ENCODE results near the gene ZBTB4.

ZBTB4 gene

DNA sequence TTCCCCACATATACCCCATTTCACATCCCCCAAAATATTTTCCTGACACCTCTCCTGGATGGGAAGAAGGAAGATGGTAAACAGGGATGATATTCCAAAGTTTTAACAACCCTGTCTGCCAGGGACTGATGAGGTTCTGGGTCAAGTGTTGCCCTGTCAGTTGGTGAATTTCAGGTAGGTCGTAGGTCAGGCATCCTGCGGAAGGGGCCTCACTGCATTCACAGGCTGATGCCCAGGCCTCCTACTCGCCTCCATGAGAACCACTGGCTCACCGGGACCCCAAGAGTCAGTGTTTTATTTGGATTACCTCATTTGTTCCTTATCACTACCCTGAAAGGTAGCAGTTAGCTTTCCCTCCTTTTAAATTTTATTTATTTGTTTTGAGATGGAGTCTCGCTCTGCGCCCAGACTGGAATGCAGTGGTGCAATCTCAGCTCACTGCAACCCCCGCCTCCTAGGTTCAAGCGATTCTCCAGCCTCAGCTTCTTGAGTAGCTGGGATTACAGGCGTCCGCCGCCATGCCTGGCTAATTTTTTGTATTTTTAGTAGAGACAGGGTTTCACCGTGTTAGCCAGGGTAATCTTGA, 10.5 kb downstream of the ZBTB4 start:
- DNase-seq (ENCODE audit: low read depth in 2 of 2) = no peak

- DNase-seq (ENCODE audit: low read depth in 2 of 2) = no peak
These were observed 11.1 kb downstream of the ZBTB4 start for GRCh38 chr17:7468290-7468689.

DNA sequence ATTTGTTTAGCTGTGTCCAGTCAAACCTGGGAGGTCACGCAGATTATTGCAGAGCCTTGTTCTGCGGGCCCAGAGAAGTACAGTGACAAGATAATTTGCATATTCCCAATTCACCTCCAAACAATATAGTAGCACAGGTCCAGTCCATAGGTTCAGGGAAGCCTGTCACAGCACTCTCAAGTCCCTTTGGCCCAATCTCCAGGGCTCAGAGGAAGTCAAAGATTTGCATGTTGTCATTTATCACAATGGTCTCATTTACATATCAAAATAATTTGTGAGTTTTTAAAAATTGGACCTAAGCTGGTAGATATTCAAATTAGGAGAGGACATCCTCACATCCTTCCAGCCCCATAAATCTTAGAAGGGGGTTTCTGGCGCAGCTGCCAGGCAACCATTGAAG, 11.9 kb downstream of the ZBTB4 start:
- no peak for DNase-seq (ENCODE audit: low read depth in 2 of 2)

DNA sequence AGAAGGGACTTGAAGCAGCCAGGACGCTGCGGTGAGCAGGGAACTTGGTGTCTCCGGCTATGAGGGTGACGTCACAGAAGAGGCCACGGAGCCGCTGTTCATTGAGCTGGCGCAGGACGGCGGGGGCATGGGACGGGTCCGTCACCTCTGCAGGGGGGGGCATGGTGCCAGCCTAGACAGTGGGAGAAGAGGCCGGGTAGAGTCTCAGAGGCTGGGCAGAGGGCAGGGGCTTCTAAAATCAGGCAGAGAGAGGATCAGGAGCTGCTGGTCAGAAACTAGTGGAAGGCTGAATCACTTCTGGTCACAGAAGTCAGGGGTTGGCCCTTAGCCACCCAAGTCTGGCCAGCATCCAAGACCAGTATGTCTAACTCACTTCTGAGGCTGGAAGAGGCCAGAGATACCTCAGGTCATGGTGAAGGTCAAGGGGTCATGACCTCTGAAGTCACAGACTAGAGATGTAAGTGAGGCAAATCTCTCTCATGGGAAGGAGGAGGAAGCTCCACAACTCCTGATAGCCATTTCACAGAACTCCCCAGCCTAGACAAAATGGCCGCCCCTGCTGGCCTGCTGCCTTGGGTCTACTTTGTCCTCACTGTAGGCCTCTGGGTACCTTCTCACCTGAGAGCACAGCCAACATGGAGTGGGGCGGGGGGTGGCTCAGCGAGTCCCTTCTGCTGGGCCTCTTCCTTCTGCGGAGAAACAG, 12.6 kb downstream of the ZBTB4 start:
- no peak for DNase-seq (ENCODE audit: low read depth in 2 of 2)

DNA sequence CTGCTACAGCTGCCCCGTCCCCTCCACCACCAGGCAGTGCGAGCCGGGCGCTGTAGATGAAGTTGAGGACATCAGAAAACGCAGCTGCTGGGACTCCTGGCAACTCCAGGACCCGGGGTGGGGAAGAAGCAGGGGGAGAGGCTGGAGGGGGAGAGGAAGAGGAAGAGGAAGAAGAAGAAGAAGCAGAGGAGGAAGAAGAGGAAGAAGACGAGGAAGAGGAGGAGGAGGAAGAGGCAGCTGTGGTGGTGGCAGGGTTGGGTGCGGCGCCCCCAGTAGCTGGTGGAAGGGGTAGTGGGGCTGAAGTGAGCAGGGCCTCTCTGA, 13.2 kb downstream of the ZBTB4 start:
- DNase-seq (ENCODE audit: low read depth in 2 of 2) = no peak

GRCh38 chr17:7465597-7466275, 13.7 kb downstream of the ZBTB4 start:
- DNase-seq (ENCODE audit: low read depth in 2 of 2) = no peak

DNA sequence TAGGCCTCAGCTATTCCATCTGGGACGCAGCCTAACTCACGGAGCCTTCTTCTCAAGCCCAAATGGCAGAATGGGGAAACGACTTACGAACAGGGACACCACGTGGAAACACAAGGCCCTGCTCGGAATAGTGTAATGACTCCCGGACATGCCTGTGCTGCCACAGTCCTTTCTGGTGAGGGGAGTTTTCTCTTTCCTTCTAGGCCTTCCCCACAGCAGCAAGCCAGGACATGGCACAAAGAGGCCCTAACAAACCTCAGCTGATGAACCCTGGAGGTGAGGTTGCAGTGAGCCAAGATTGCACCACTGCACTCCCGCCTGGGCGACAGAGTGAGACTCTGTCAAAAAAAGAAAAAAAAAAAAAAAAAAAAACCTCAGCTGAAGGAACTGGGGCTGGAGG, 15.3 kb downstream of the ZBTB4 start:
- DNase-seq (ENCODE audit: low read depth in 2 of 2) = no peak

GRCh38 chr17:7463372-7463846, 16.0 kb downstream of the ZBTB4 start:
- DNase-seq (ENCODE audit: low read depth in 2 of 2) = no peak

GRCh38 chr17:7462474-7463371, 16.7 kb downstream of the ZBTB4 start:
- no peak for DNase-seq (ENCODE audit: low read depth in 2 of 2)

GRCh38 chr17:7460850-7461660, 18.4 kb downstream of the ZBTB4 start:
- no peak for DNase-seq (ENCODE audit: low read depth in 2 of 2)

GRCh38 chr17:7459961-7460545, 19.4 kb downstream of the ZBTB4 start:
- DNase-seq (ENCODE audit: low read depth in 2 of 2) = no peak

DNA sequence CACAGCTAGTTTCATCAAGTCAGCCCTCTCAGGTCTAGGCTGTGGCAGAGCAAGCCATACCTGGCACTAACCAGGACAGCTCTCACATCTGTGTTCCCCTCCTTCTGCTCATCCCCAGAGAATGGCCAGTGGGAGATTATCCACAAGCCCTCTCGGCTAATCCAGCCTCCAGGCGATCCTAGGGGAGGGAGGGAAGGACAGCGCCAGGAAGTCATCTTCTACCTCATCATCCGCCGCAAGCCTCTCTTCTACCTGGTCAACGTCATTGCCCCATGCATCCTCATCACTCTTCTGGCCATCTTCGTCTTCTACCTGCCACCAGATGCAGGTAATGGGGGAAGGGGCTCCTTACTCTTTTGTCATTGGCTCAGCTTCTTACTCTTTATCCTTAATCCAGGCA, 31.0 kb downstream of the ZBTB4 start:
- DNase-seq (ENCODE audit: low read depth in 2 of 2) = no peak

- DNase-seq (ENCODE audit: low read depth in 2 of 2) = no peak
These were observed 33.8 kb downstream of the ZBTB4 start for GRCh38 chr17:7445619-7445968.

DNA sequence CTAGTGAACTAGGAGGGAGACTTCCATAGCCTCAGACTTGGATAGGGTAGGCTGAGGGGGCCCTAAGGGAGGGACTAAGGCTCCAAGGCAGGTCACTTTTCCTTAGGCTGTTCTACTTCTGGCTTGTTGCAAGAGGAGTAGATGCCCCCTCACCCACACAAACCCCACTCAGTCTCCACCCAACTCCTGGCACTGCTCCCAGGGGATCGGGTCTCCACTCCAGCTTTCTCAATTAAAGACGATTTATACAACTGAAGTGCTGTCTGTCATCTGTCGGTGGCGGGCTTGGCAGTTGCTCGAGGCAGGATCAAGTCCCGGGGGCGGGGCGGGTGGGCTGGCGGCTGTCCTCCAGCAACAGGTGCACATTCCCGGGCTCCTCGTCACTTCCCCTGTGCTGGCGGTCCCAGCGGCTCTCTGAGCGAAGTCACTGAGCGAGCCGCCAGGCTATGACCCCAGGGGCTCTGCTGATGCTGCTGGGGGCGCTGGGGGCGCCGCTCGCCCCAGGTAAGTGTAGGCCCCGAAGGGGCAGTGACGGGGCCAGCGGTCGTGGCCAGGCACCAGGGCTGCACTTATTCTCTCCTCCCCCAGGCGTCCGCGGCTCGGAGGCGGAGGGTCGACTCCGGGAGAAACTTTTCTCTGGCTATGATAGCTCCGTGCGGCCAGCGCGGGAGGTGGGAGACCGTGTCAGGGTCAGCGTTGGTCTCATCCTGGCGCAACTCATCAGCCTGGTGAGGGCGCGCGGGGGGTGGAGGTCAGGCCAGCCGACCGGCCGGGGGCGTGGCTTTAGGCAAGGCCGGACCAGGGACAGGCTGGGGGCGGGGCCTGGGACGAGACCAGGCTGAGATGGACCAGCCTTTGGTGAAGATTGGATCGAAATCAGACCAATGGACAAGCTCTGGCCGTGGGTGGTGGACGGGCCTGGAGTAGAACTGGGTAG, 34.5 kb downstream of the ZBTB4 start, which contains the start of gene CHRNB1:
TSS of gene CHRNB1 (plus strand) at position 380 of the 937 bp plus-strand sequence. CDS start at position 447, 67 bp downstream.
- DNase-seq (ENCODE audit: low read depth in 2 of 2) = no peak

- no peak for DNase-seq (ENCODE audit: low read depth in 2 of 2)
These were observed 35.6 kb downstream of the ZBTB4 start for GRCh38 chr17:7443499-7444485.

DNA sequence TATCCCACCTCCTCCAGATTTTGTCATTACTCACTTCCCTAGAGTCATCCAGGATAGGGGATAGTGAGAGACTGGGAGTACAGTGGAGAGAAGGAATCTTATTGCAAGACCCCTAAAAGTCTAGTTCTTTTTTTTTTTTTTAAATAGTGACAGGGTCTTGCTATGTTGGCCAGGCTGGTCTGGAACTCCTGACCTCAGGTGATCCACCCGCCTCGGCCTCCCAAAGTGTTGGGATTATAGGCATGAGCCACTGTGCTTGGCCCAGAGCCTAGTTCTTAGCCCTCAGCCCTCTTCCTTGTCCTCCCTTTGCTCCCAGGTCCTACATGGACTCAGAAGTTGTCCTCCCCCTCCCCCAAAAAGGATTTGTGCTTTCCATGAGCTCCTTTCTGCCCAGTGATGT, 37.3 kb downstream of the ZBTB4 start:
- DNase-seq (ENCODE audit: low read depth in 2 of 2) = no peak

- DNase-seq (ENCODE audit: low read depth in 2 of 2) = no peak
These were observed 38.2 kb downstream of the ZBTB4 start for GRCh38 chr17:7441266-7441665.

GRCh38 chr17:7440834-7441195, 38.6 kb downstream of the ZBTB4 start:
- no peak for DNase-seq (ENCODE audit: low read depth in 2 of 2)

Measured in stimulated activated CD4-positive, alpha-beta T cell treated with anti-CD3 and anti-CD28 coated beads, Interleukin-15, amount 100 ng/mL, for 48 hours (primary cell).